ENCODE results near the gene HDAC4. TPM values are rescaled to one million over a fixed set of nuclear protein-coding genes. Genes with fewer than 3 reads are reported as not detected.

Gene HDAC4
- total and polyA plus RNA-seq, 2 experiments from 2014 or later, result 9.3 to 10.8 TPM

DNA sequence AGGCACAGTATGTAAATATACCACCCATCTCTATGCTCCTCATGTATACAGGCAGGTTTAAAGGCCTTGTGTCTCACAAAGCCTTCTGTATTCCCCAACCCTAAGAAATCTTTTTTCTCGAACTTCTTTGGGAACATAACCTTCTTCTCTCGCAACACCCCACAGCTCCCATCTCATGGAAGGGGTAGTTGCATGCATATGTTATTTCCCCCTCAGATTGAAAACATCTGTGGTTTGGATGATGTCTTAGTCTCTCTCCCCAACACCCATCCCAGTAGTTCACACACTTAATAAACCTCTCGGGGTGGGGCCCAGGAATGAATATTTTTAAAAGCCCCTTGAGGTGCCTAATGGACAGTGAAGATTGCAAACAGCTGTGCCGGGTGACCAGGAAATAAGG lies 21.0 kb upstream of the HDAC4 start:
- Histone ChIP-seq H3K36me3 (replicated peaks; ENCODE audit: insufficient read depth, low read depth) (no peaks in the 10 kb centered on the region), H4K20me1 (ENCODE audit: insufficient read depth, poor library complexity, severe bottlenecking) (no peaks in the 10 kb centered on the region), H3K4me2 (no peak overlapping the region), H3K79me2 (no peaks in the 10 kb centered on the region), H3K4me1 (ENCODE audit: insufficient read depth) (no peaks in the 10 kb centered on the region), H3K27me3 (no peaks in the 10 kb centered on the region), H3K4me3 (no peak overlapping the region), H3K9me2 (replicated peaks; ENCODE audit: insufficient read depth) (no peaks in the 10 kb centered on the region), H3K9me3 (ENCODE audit: low read depth) (no peaks in the 10 kb centered on the region), H3K27ac (no peak overlapping the region), H2AFZ (no peak overlapping the region)
- 57% methylated on average over 4 of the region's 4 CpGs for WGBS (ENCODE audit: low lambda C conversion rate, missing lambda C conversion rate)
- DNase-seq (ENCODE audit: low spot score), result no peak
- TF ChIP-seq, protein P1, sequence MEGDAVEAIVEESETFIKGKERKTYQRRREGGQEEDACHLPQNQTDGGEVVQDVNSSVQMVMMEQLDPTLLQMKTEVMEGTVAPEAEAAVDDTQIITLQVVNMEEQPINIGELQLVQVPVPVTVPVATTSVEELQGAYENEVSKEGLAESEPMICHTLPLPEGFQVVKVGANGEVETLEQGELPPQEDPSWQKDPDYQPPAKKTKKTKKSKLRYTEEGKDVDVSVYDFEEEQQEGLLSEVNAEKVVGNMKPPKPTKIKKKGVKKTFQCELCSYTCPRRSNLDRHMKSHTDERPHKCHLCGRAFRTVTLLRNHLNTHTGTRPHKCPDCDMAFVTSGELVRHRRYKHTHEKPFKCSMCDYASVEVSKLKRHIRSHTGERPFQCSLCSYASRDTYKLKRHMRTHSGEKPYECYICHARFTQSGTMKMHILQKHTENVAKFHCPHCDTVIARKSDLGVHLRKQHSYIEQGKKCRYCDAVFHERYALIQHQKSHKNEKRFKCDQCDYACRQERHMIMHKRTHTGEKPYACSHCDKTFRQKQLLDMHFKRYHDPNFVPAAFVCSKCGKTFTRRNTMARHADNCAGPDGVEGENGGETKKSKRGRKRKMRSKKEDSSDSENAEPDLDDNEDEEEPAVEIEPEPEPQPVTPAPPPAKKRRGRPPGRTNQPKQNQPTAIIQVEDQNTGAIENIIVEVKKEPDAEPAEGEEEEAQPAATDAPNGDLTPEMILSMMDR (IDR thresholded peaks at IDR 0.05; ENCODE audit: poor library complexity), result no peak
- TF ChIP-seq EZH2 (IDR thresholded peaks at IDR 0.05; ENCODE audit: borderline replicate concordance) (no peak), EZH2phosphoT487 (IDR thresholded peaks at IDR 0.05; ENCODE audit: low read depth, severe bottlenecking, unreplicated experiment) (no peak)

DNA sequence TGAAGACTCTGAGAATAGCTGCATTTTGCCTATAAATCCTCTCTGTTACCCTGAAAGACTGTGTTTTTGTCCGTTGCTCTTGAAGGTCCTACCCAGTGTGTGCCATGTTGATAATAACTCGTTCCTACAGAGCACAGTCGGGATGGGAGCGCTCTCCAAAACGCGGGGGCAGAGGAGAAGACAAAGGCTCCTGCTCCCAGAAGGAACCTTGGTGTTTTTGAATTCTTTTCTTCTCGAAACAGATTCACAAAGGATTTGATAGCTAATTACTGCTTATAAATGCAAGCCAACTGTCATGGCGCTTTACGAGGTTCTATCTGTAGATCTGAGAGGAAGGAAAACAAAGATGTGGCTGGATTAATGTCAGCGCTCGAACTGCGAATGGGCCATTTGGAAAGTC lies 19.3 kb upstream of the HDAC4 start:
- Histone ChIP-seq H3K4me1 (ENCODE audit: insufficient read depth) (no peaks in the 10 kb centered on the region), H4K20me1 (ENCODE audit: insufficient read depth, poor library complexity, severe bottlenecking) (no peaks in the 10 kb centered on the region), H3K27me3 (no peaks in the 10 kb centered on the region), H3K27ac (no peak overlapping the region), H3K9me3 (ENCODE audit: low read depth) (no peaks in the 10 kb centered on the region), H3K4me3 (no peak overlapping the region), H3K9me2 (replicated peaks; ENCODE audit: insufficient read depth) (no peaks in the 10 kb centered on the region), H2AFZ (no peak overlapping the region), H3K36me3 (replicated peaks; ENCODE audit: insufficient read depth, low read depth) (no peaks in the 10 kb centered on the region), H3K4me2 (no peak overlapping the region), H3K79me2 (no peaks in the 10 kb centered on the region)
- 79% methylated on average over 12 of the region's 12 CpGs for WGBS (ENCODE audit: low lambda C conversion rate, missing lambda C conversion rate)
- TF ChIP-seq, protein P1 (IDR thresholded peaks at IDR 0.05; ENCODE audit: poor library complexity), result no peak
- TF ChIP-seq EZH2 (IDR thresholded peaks at IDR 0.05; ENCODE audit: borderline replicate concordance), result no peak
- no peak for TF ChIP-seq EZH2phosphoT487 (IDR thresholded peaks at IDR 0.05; ENCODE audit: low read depth, severe bottlenecking, unreplicated experiment)
- no peak for DNase-seq (ENCODE audit: low spot score)

DNA sequence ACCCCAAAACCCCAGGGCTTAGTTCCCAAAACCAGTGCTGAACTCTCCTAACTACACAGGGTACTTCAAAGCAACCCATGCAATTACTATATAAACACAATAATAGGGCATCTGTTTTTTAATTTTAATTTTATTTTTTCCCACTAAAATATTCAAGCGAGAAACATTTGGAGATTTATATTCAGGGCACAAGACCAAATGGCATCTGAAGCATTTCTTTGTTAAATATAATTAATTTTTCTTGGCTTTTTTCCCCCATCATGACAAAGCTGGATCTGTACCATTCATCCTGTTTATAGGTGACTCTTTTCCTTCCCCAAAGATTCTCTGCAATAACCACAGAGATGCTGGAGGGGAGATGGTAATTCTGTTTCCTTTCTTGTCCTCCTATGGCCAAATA lies 18.1 kb upstream of the HDAC4 start:
- Histone ChIP-seq H3K27me3 (no peaks in the 10 kb centered on the region), H3K9me2 (replicated peaks; ENCODE audit: insufficient read depth) (no peaks in the 10 kb centered on the region), H3K9me3 (ENCODE audit: low read depth) (no peaks in the 10 kb centered on the region), H2AFZ (no peak overlapping the region), H3K4me3 (no peak overlapping the region), H3K4me1 (ENCODE audit: insufficient read depth) (no peaks in the 10 kb centered on the region), H3K4me2 (no peak overlapping the region), H3K36me3 (replicated peaks; ENCODE audit: insufficient read depth, low read depth) (no peaks in the 10 kb centered on the region), H3K79me2 (no peaks in the 10 kb centered on the region), H4K20me1 (ENCODE audit: insufficient read depth, poor library complexity, severe bottlenecking) (no peaks in the 10 kb centered on the region), H3K27ac (no peak overlapping the region)
- 97% methylated on average over 1 of the region's 1 CpG for WGBS (ENCODE audit: low lambda C conversion rate, missing lambda C conversion rate)
- no peak for DNase-seq (ENCODE audit: low spot score)
- TF ChIP-seq EZH2phosphoT487 (IDR thresholded peaks at IDR 0.05; ENCODE audit: low read depth, severe bottlenecking, unreplicated experiment) (no peak), EZH2 (IDR thresholded peaks at IDR 0.05; ENCODE audit: borderline replicate concordance) (no peak)
- TF ChIP-seq, protein P1 (IDR thresholded peaks at IDR 0.05; ENCODE audit: poor library complexity), result no peak
